ENCODE measurements around the gene PSG7.
"Not testable (repeated sequence)": the region's sequence is repeated elsewhere in the genome, so short reads cannot be mapped to it uniquely, and the experiment has no call there.

Gene PSG7

GRCh38 chr19:42897729-42898128 lies 39.3 kb downstream of the PSG7 start:
- not testable (repeated sequence) for H3K79me2 ChIP-seq (ENCODE audit: insufficient read depth, low read length); ATAC-seq (ENCODE audit: insufficient read depth, low read depth); H3K4me3 ChIP-seq (ENCODE audit: low read depth in 1 of 2, low read length in 2 of 2); DNase-seq; H3K27ac ChIP-seq (ENCODE audit: low read length); H3K36me3 ChIP-seq (ENCODE audit: insufficient read depth, low read length); H3K9me3 ChIP-seq (ENCODE audit: insufficient read depth, low read length, severe bottlenecking); H2AFZ ChIP-seq (ENCODE audit: low read depth, low read length); H3K4me1 ChIP-seq (ENCODE audit: insufficient read depth, low read length); H3K4me2 ChIP-seq (ENCODE audit: insufficient read depth, low read length); H3K27me3 ChIP-seq (ENCODE audit: insufficient read depth, low read length, poor library complexity); H4K20me1 ChIP-seq (ENCODE audit: insufficient read depth, low read length); H3K9ac ChIP-seq (ENCODE audit: low read depth, low read length)

- not testable (repeated sequence) for ATAC-seq (ENCODE audit: insufficient read depth, low read depth); H4K20me1 ChIP-seq (ENCODE audit: insufficient read depth, low read length); DNase-seq; H2AFZ ChIP-seq (ENCODE audit: low read depth, low read length); H3K4me2 ChIP-seq (ENCODE audit: insufficient read depth, low read length); H3K4me1 ChIP-seq (ENCODE audit: insufficient read depth, low read length); H3K9ac ChIP-seq (ENCODE audit: low read depth, low read length); H3K27me3 ChIP-seq (ENCODE audit: insufficient read depth, low read length, poor library complexity); H3K4me3 ChIP-seq (ENCODE audit: low read depth in 1 of 2, low read length in 2 of 2); H3K27ac ChIP-seq (ENCODE audit: low read length); H3K9me3 ChIP-seq (ENCODE audit: insufficient read depth, low read length, severe bottlenecking); H3K36me3 ChIP-seq (ENCODE audit: insufficient read depth, low read length); H3K79me2 ChIP-seq (ENCODE audit: insufficient read depth, low read length)
Observed at GRCh38 chr19:42890446-42890845, 46.6 kb downstream of the PSG7 start.

GRCh38 chr19:42887876-42888445 lies 49.0 kb downstream of the PSG7 start:
- not testable (repeated sequence) for ATAC-seq (ENCODE audit: insufficient read depth, low read depth); H3K27me3 ChIP-seq (ENCODE audit: insufficient read depth, low read length, poor library complexity); H3K4me2 ChIP-seq (ENCODE audit: insufficient read depth, low read length); DNase-seq; H2AFZ ChIP-seq (ENCODE audit: low read depth, low read length); H3K4me3 ChIP-seq (ENCODE audit: low read depth in 1 of 2, low read length in 2 of 2); H3K27ac ChIP-seq (ENCODE audit: low read length); H3K9me3 ChIP-seq (ENCODE audit: insufficient read depth, low read length, severe bottlenecking); H3K4me1 ChIP-seq (ENCODE audit: insufficient read depth, low read length); H4K20me1 ChIP-seq (ENCODE audit: insufficient read depth, low read length); H3K79me2 ChIP-seq (ENCODE audit: insufficient read depth, low read length); H3K36me3 ChIP-seq (ENCODE audit: insufficient read depth, low read length); H3K9ac ChIP-seq (ENCODE audit: low read depth, low read length)

- not testable (repeated sequence) for H3K27ac ChIP-seq (ENCODE audit: low read length); H3K36me3 ChIP-seq (ENCODE audit: insufficient read depth, low read length); ATAC-seq (ENCODE audit: insufficient read depth, low read depth)
Observed at GRCh38 chr19:42882730-42883129, 54.3 kb downstream of the PSG7 start.

GRCh38 chr19:42882010-42882409 lies 55.0 kb downstream of the PSG7 start:
- not testable (repeated sequence) for ATAC-seq (ENCODE audit: insufficient read depth, low read depth); H3K27me3 ChIP-seq (ENCODE audit: insufficient read depth, low read length, poor library complexity); H3K79me2 ChIP-seq (ENCODE audit: insufficient read depth, low read length); H3K36me3 ChIP-seq (ENCODE audit: insufficient read depth, low read length); H2AFZ ChIP-seq (ENCODE audit: low read depth, low read length); H3K9me3 ChIP-seq (ENCODE audit: insufficient read depth, low read length, severe bottlenecking); H3K9ac ChIP-seq (ENCODE audit: low read depth, low read length); DNase-seq; H3K4me2 ChIP-seq (ENCODE audit: insufficient read depth, low read length); H3K4me3 ChIP-seq (ENCODE audit: low read depth in 1 of 2, low read length in 2 of 2); H3K4me1 ChIP-seq (ENCODE audit: insufficient read depth, low read length); H4K20me1 ChIP-seq (ENCODE audit: insufficient read depth, low read length); H3K27ac ChIP-seq (ENCODE audit: low read length)

More at GRCh38 chr19:42882730-42883129, 54.3 kb downstream of the PSG7 start:
- not testable (repeated sequence) for H2AFZ ChIP-seq (ENCODE audit: low read depth, low read length); H4K20me1 ChIP-seq (ENCODE audit: insufficient read depth, low read length); H3K9ac ChIP-seq (ENCODE audit: low read depth, low read length); H3K4me3 ChIP-seq (ENCODE audit: low read depth in 1 of 2, low read length in 2 of 2); H3K27me3 ChIP-seq (ENCODE audit: insufficient read depth, low read length, poor library complexity); H3K4me1 ChIP-seq (ENCODE audit: insufficient read depth, low read length); H3K9me3 ChIP-seq (ENCODE audit: insufficient read depth, low read length, severe bottlenecking); H3K79me2 ChIP-seq (ENCODE audit: insufficient read depth, low read length); H3K4me2 ChIP-seq (ENCODE audit: insufficient read depth, low read length); DNase-seq

- not testable (repeated sequence) for H3K27ac ChIP-seq (ENCODE audit: low read length); H3K9ac ChIP-seq (ENCODE audit: low read depth, low read length); H3K4me2 ChIP-seq (ENCODE audit: insufficient read depth, low read length); H3K9me3 ChIP-seq (ENCODE audit: insufficient read depth, low read length, severe bottlenecking); H3K4me3 ChIP-seq (ENCODE audit: low read depth in 1 of 2, low read length in 2 of 2); H3K36me3 ChIP-seq (ENCODE audit: insufficient read depth, low read length); H3K79me2 ChIP-seq (ENCODE audit: insufficient read depth, low read length); H3K4me1 ChIP-seq (ENCODE audit: insufficient read depth, low read length); H4K20me1 ChIP-seq (ENCODE audit: insufficient read depth, low read length); ATAC-seq (ENCODE audit: insufficient read depth, low read depth); H2AFZ ChIP-seq (ENCODE audit: low read depth, low read length); H3K27me3 ChIP-seq (ENCODE audit: insufficient read depth, low read length, poor library complexity)
- DNase-seq = peak; percentile 8
- TF ChIP-seq CTCF (IDR thresholded peaks at IDR 0.05; ENCODE audit: borderline replicate concordance, extremely low read depth, low read length, poor library complexity, severe bottlenecking) = peak; percentile 66
Observed at GRCh38 chr19:42881279-42881678, 55.7 kb downstream of the PSG7 start.

GRCh38 chr19:42880621-42881020 lies 56.4 kb downstream of the PSG7 start:
- not testable (repeated sequence) for H3K36me3 ChIP-seq (ENCODE audit: insufficient read depth, low read length); H2AFZ ChIP-seq (ENCODE audit: low read depth, low read length); H3K4me3 ChIP-seq (ENCODE audit: low read depth in 1 of 2, low read length in 2 of 2); H3K9ac ChIP-seq (ENCODE audit: low read depth, low read length); H3K27ac ChIP-seq (ENCODE audit: low read length); ATAC-seq (ENCODE audit: insufficient read depth, low read depth); H3K79me2 ChIP-seq (ENCODE audit: insufficient read depth, low read length); H4K20me1 ChIP-seq (ENCODE audit: insufficient read depth, low read length); H3K9me3 ChIP-seq (ENCODE audit: insufficient read depth, low read length, severe bottlenecking); DNase-seq; H3K4me1 ChIP-seq (ENCODE audit: insufficient read depth, low read length); H3K27me3 ChIP-seq (ENCODE audit: insufficient read depth, low read length, poor library complexity); H3K4me2 ChIP-seq (ENCODE audit: insufficient read depth, low read length)
